ENCODE results near the gene ZNF415. TPM values are rescaled to one million over a fixed set of nuclear protein-coding genes. Genes with fewer than 3 reads are reported as not detected.
A peak's percentile ranks its signal among the peaks of the same experiment; 100 is the strongest.

The ZNF415 gene
- total RNA-seq, 2 donors from 2014 or later: 14.1 to 24.7 TPM

- H3K4me1 ChIP-seq: peaks cover 0 to 15% of the 10 kb centered on the region in 2 donors
- peaks cover 25% of the 10 kb centered on the region for H3K36me3 ChIP-seq
- no peak for DNase-seq (ENCODE audit: low spot score)
- peaks cover 0 to 8% of the 10 kb centered on the region in 2 donors for H3K9me3 ChIP-seq
- no peak for TF ChIP-seq CTCF (IDR thresholded peaks at IDR 0.05)
- H3K27ac ChIP-seq: peak overlapping the region; percentile 42 to 54
- H3K27me3 ChIP-seq: no peaks in the 10 kb centered on the region
- no peak overlapping the region for H3K4me3 ChIP-seq
Measured at GRCh38 chr19:53079313-53079924, 53.3 kb downstream of the ZNF415 start.

GRCh38 chr19:53078668-53079067 lies 54.0 kb downstream of the ZNF415 start:
- Histone ChIP-seq H3K4me3 (no peak overlapping the region), H3K27ac (peak overlapping the region in 1 of 2 donors; percentile 28), H3K27me3 (no peaks in the 10 kb centered on the region), H3K9me3 (peaks cover 0 to 8% of the 10 kb centered on the region in 2 donors), H3K36me3 (peaks cover 27% of the 10 kb centered on the region), H3K4me1 (peaks cover 0 to 15% of the 10 kb centered on the region in 2 donors)
- TF ChIP-seq CTCF (IDR thresholded peaks at IDR 0.05): no peak
- no peak for DNase-seq (ENCODE audit: low spot score)

GRCh38 chr19:53076984-53077383 lies 55.7 kb downstream of the ZNF415 start:
- Histone ChIP-seq H3K27me3 (no peaks in the 10 kb centered on the region), H3K4me1 (peaks cover 0 to 15% of the 10 kb centered on the region in 2 donors), H3K4me3 (no peak overlapping the region), H3K36me3 (peaks cover 38% of the 10 kb centered on the region), H3K9me3 (peaks cover 0 to 8% of the 10 kb centered on the region in 2 donors), H3K27ac (peak overlapping the region in 1 of 2 donors; percentile 24)
- DNase-seq (ENCODE audit: low spot score): peak; percentile 61
- peak; percentile 71 to 83 for TF ChIP-seq CTCF (IDR thresholded peaks at IDR 0.05)

- DNase-seq (ENCODE audit: low spot score): no peak
- H3K27me3 ChIP-seq: no peaks in the 10 kb centered on the region
- H3K4me1 ChIP-seq: no peaks in the 10 kb centered on the region
- no peak overlapping the region for H3K4me3 ChIP-seq
- peaks cover 13 to 62% of the 10 kb centered on the region in 2 donors for H3K9me3 ChIP-seq
- TF ChIP-seq CTCF (IDR thresholded peaks at IDR 0.05): no peak
- peaks cover 79% of the 10 kb centered on the region for H3K36me3 ChIP-seq
- H3K27ac ChIP-seq: no peak overlapping the region
Measured at GRCh38 chr19:53068834-53069233, 63.9 kb downstream of the ZNF415 start.

- H3K27me3 ChIP-seq: no peaks in the 10 kb centered on the region
- H3K27ac ChIP-seq: no peak overlapping the region
- H3K4me3 ChIP-seq: no peak overlapping the region
- peaks cover 13 to 66% of the 10 kb centered on the region in 2 donors for H3K9me3 ChIP-seq
- DNase-seq (ENCODE audit: low spot score): no peak
- H3K4me1 ChIP-seq: no peaks in the 10 kb centered on the region
- H3K36me3 ChIP-seq: peaks cover 73% of the 10 kb centered on the region
- no peak for TF ChIP-seq CTCF (IDR thresholded peaks at IDR 0.05)
Measured at GRCh38 chr19:53068199-53068598, 64.5 kb downstream of the ZNF415 start.

All from right atrium auricular region (tissue), 2 donors.